Activated T-cell treated with anti-CD3 and anti-CD28 coated beads, Interleukin-2, amount 50 U/mL, for 24 hours (primary cell): ENCODE results near the gene THADA.
"Not testable (repeated sequence)": the region's sequence is repeated elsewhere in the genome, so short reads cannot be mapped to it uniquely, and the experiment has no call there.

ENCODE experiments used
- DNase-seq: peaks from one replicate; pipeline ENCODE4 v3.0.0-alpha.2; 2020
- H3K27ac Mint-ChIP-seq: 2 replicates; pipeline ENCODE4 v1.8.0; 2020; ENCODE audit warnings: mild to moderate bottlenecking, mixed read lengths
- H3K27me3 Mint-ChIP-seq: 2 replicates; pipeline ENCODE4 v1.8.0; 2020; ENCODE audit warnings: mixed read lengths
- H3K36me3 Mint-ChIP-seq: 2 replicates; pipeline ENCODE4 v1.8.0; 2020; ENCODE audit warnings: low read depth, mixed read lengths
- H3K4me1 Mint-ChIP-seq: 2 replicates; pipeline ENCODE4 v1.8.0; 2020; ENCODE audit warnings: low read depth, mixed read lengths
- H3K4me3 Mint-ChIP-seq: 2 replicates; pipeline ENCODE4 v1.8.0; 2020; ENCODE audit warnings: mild to moderate bottlenecking, moderate library complexity, mixed read lengths
- H3K9me3 Mint-ChIP-seq: 2 replicates; pipeline ENCODE4 v1.8.0; 2020; ENCODE audit warnings: mixed read lengths

Gene THADA

DNA sequence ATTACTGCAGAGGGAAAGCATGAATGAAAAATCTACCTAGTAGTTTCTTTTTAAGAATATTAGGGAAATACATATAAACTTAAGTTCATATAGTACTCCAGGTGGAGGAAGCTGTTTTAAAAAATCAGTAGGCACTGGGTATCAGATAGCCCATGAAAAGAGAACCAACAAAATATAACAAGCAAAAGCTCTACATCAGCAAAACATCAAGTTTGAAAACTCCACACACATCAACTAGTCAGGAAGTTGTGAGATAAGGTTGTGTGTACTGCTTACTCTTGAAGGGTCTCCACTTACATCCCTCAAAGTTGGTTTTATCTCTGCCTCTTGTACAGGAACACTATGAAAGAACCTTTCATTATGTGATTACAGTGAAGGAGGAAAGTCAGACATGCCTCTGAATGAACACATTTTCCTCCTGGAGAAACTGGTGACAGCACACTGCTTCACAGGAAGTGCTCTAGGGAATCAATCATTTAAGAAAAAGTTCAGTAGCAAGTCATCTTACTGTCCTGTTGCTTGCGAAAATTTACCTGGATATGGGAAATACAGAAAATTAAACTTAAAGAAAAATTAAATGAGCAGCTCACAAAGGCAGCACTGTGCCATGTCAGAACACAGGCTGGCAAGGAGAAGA lies 57.7 kb downstream of the THADA start:
- H3K9me3 Mint-ChIP-seq: no peaks in the 10 kb centered on the region
- H3K4me1 Mint-ChIP-seq: peaks cover 22% of the 10 kb centered on the region
- no peak overlapping the region for H3K4me3 Mint-ChIP-seq
- no peaks in the 10 kb centered on the region for H3K27me3 Mint-ChIP-seq
- no peak for DNase-seq
- peaks cover 71% of the 10 kb centered on the region for H3K36me3 Mint-ChIP-seq
- no peak overlapping the region for H3K27ac Mint-ChIP-seq

DNA sequence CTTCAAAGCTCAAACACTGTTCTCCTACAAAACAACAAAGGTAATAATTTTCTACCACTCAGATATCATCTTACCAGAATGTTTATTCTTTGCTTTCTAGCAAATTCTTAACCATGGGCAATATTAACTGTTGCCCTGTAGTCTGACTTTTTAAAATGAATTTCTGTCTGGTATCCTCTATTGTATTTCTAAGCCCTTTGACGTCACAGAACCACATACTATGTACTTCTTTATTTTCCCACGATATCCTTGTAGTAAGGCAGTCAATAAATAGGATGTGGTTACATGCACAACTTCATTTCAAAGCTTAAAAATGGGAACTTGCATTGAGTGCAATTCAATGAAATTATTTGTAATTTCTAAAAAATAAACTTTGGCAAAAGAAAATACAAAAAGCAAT lies 58.7 kb downstream of the THADA start:
- no peak overlapping the region for H3K27ac Mint-ChIP-seq
- no peak overlapping the region for H3K4me3 Mint-ChIP-seq
- peaks cover 81% of the 10 kb centered on the region for H3K36me3 Mint-ChIP-seq

DNA sequence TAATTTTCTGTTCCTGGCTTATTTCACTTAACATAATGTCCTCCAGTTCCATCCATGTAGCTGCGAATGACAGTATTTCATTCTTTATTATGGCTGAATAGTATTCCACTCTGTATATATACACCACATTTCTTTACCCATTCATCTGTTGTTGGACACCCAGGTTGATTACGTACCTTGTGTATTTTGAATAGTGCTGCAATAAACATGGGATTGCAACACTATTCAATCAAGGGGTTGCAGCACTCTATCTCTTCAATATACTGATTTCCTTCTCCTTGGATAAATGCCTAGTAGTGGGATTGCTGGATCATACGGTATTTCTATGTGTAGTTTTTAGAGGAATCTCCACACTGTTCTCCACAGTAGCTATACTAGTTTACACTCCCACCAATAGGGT lies 61.3 kb downstream of the THADA start:
- Mint-ChIP-seq H3K4me1 (peaks cover 18% of the 10 kb centered on the region), H3K36me3 (peaks cover 70% of the 10 kb centered on the region), H3K27ac (no peak overlapping the region), H3K9me3 (no peaks in the 10 kb centered on the region), H3K27me3 (no peaks in the 10 kb centered on the region), H3K4me3 (no peak overlapping the region)
- no peak for DNase-seq

More for the DNA sequence above, 58.7 kb downstream of the THADA start:
- DNase-seq: no peak
- Mint-ChIP-seq H3K9me3 (no peaks in the 10 kb centered on the region), H3K27me3 (no peaks in the 10 kb centered on the region), H3K4me1 (peaks cover 23% of the 10 kb centered on the region)

DNA sequence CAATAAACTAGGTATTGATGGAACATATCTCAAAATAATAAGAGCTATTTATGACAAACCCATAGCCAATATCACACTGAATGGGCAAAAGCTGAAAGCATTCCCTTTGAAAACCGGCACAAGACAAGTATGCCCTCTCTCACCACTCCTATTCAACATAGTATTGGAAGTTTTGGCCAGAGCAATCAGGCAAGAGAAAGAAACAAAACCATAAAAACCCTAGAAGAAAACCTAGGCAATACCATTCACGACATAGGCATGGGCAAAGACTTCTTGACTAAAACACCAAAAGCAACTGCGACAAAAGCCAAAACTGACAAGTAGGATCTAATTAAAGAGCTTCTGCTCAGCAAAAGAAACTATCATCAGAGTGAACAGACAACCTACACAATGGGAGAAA lies 63.3 kb downstream of the THADA start:
- not testable (repeated sequence) for H3K4me1 Mint-ChIP-seq, H3K4me3 Mint-ChIP-seq, H3K27me3 Mint-ChIP-seq, H3K9me3 Mint-ChIP-seq, H3K27ac Mint-ChIP-seq, DNase-seq
- peaks cover 65% of the 10 kb centered on the region for H3K36me3 Mint-ChIP-seq

DNA sequence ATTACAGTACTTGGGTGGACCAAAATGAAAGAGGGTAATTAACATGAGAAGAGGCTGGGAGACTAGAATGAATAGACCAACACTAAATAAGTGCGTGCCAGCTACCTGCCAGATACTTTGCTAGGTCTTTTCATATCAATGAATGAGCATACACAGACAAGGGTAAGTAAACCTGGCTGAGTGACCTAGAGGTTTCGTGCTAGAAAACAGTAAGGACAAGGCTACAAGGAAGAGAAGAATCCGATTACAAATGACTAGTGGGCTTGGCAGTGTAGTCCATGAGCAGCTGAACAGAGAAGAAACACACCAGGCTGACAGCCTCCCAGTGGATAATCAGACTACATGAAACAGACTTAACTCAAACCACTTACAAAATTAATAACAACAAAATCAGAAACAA lies 64.6 kb downstream of the THADA start:
- no peak for DNase-seq
- Mint-ChIP-seq H3K36me3 (peaks cover 68% of the 10 kb centered on the region), H3K27me3 (no peaks in the 10 kb centered on the region), H3K27ac (no peak overlapping the region), H3K9me3 (peaks cover 5% of the 10 kb centered on the region), H3K4me1 (peaks cover 1% of the 10 kb centered on the region), H3K4me3 (no peak overlapping the region)

DNA sequence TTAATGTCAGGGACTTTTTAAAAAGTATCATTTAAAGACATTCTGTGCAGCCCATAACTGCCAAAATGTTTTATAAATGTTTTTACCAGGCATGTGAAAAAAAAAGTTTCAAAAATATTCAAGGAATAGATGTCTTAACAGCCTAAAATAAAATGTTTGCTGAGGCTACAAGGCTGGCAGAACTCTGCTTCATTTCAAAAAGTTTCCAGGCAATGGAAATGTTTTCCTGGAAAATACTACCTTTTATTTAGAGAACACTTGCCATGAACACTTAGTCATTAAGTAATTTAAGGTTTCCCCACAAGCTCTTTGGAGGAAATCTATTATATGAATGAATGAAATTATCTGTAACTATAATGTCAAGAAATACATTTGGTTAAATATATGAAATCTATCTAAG lies 68.8 kb downstream of the THADA start:
- H3K27me3 Mint-ChIP-seq: no peaks in the 10 kb centered on the region
- H3K4me3 Mint-ChIP-seq: no peak overlapping the region
- H3K36me3 Mint-ChIP-seq: peaks cover 66% of the 10 kb centered on the region
- peaks cover 13% of the 10 kb centered on the region for H3K4me1 Mint-ChIP-seq
- no peak overlapping the region for H3K27ac Mint-ChIP-seq
- peaks cover 7% of the 10 kb centered on the region for H3K9me3 Mint-ChIP-seq
- no peak for DNase-seq

DNA sequence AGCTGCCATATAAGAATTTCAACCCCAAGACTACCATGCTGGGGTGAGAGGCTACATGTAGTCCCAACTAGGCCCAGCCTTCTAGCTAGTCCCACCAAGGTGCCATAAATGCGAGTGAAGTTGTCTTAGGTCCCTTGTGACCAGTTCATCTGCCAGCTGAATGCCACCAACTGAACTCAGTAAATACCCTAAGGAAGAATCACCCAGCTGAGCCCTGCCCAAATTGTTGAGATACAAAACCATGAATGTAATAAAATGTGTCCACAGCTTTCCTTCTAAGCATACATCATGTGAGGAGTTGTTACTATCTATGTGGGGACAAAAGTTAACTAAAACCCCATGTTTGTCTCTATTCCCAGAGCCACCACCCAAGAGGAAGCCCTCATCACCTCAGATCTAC lies 70.3 kb downstream of the THADA start:
- no peaks in the 10 kb centered on the region for H3K27me3 Mint-ChIP-seq
- H3K36me3 Mint-ChIP-seq: peaks cover 59% of the 10 kb centered on the region
- H3K27ac Mint-ChIP-seq: no peak overlapping the region
- peaks cover 13% of the 10 kb centered on the region for H3K4me1 Mint-ChIP-seq
- H3K9me3 Mint-ChIP-seq: peaks cover 7% of the 10 kb centered on the region
- no peak overlapping the region for H3K4me3 Mint-ChIP-seq
- DNase-seq: no peak

DNA sequence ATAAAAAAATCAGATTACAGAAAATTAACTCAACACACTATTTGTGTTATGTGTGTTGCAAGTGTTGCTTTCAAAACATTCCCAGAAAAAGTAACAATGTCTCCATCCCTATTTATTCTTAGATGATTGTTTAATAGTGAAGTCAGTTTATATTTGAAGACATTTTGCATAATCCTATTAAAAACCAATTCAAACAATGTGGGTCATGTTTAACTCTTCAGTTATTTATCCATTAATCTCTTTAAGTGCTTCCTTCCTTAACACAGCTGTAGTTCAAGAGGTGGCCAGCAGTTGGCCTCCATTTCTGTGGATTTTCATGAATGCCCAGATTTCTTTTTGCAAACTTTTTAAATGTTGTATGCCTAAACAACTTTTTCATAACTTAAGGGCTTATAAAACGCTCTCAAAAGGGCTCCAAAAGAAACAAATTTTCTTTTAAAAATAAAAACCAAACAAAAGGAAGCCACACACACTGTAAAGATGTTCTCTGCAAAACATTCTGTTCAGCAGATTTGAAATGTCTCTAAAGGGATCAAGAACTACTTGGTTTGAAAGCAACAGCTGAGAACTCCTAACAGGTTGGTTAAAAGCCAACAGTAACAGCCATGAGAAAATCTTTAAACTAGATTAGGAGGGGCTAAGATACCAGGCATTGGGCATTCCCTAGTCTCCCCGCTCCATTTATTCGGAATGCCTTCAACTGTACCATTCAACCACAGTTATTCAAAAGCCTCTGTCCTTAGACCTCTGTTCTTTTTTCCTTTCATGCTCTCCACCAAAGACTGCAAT lies 71.5 kb downstream of the THADA start:
- Mint-ChIP-seq H3K27ac (no peak overlapping the region), H3K4me1 (peaks cover 23% of the 10 kb centered on the region), H3K36me3 (peaks cover 65% of the 10 kb centered on the region), H3K9me3 (peaks cover 7% of the 10 kb centered on the region), H3K4me3 (no peak overlapping the region), H3K27me3 (no peaks in the 10 kb centered on the region)
- DNase-seq: no peak

DNA sequence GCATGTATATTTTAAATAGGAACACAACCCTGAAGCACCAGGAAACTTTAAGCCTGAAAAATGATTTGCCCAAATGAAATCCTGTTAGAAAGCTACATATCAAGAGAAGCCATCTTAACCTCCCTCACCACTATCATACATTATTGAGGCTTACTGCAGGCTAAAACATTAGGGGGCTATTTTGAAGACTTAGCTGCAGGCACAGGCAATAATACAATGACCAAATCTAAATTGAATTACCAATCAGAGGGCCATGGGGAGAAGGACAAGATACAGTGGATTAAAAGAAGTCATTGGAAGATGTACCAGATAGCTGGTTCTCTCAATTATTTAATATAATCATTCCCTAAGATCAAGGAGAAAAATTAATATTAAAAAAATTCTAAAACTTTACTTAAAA lies 73.7 kb downstream of the THADA start:
- H3K4me3 Mint-ChIP-seq: no peak overlapping the region
- peaks cover 41% of the 10 kb centered on the region for H3K4me1 Mint-ChIP-seq
- H3K36me3 Mint-ChIP-seq: peaks cover 55% of the 10 kb centered on the region
- peaks cover 7% of the 10 kb centered on the region for H3K9me3 Mint-ChIP-seq
- H3K27me3 Mint-ChIP-seq: no peaks in the 10 kb centered on the region
- H3K27ac Mint-ChIP-seq: no peak overlapping the region
- no peak for DNase-seq

DNA sequence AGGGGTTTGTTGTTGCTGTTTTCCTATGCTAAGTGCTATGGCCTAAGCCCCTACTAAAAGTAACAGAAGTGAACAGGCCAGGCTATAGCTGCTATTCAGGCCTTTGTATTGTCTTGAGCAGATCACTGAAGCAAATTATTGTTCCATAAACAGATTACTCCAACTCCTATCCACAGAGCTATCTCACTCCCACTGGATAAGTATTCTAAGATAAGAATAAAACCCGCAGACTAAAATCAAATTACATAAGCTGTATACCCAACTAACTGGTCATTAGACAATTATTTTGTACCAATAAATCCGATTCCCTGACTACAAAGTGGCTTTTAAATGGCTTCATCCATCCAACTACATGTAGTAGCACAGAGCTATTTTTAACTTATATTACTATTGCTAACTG lies 74.3 kb downstream of the THADA start:
- Mint-ChIP-seq H3K9me3 (peaks cover 5% of the 10 kb centered on the region), H3K27ac (no peak overlapping the region), H3K27me3 (no peaks in the 10 kb centered on the region), H3K4me3 (no peak overlapping the region), H3K4me1 (peaks cover 42% of the 10 kb centered on the region), H3K36me3 (peaks cover 49% of the 10 kb centered on the region)
- no peak for DNase-seq

DNA sequence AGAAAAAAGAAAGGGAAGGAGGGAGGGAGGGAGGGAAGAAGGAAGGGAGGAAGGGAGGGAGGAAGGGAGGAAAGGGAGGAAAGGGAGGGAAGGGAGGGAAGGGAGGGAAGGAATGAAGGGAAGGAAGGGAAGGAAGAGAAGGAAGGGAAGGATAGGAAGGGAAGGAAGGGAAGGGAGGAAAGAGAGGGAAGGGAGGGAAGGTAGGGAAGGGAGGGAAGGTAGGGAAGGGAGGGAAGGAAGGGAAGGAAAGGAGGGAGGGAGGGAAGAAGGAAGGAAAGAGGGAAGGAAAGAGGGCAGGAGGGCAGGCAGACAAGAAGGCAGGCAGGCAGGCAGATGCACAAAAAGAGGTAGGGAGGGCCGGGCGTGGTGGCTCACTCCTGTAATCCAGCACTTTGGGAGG lies 74.9 kb downstream of the THADA start:
- no peak overlapping the region for H3K27ac Mint-ChIP-seq
- H3K4me3 Mint-ChIP-seq: no peak overlapping the region
- DNase-seq: no peak
- peaks cover 43% of the 10 kb centered on the region for H3K36me3 Mint-ChIP-seq
- no peaks in the 10 kb centered on the region for H3K27me3 Mint-ChIP-seq
- H3K4me1 Mint-ChIP-seq: peaks cover 48% of the 10 kb centered on the region
- no peaks in the 10 kb centered on the region for H3K9me3 Mint-ChIP-seq

DNA sequence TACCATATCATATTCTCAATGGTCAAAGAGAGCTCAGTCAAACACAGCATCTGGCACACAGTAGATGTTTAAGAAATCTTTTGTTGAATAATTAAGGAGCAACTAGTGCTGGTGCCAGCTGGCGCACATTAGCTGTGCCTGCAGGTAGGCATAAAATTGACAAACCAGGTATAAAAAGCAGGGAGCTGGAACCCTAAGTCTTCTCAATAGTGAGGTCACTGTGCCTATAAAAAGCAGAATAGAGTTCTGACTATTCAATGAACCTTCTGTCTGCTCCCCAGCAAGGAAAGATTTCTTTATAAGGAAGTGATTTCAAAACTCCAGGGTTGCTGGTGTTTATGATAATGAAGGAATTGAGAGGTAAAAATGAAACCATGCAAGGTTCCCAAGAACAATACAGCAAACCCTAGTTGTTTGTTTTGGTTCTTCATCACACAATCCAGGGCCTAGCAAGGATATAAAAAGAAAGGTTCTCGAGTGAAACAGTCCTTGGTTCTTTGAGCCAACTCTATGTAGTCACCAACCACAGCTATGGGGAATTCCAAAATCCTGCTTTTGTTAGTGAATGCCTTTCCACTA lies 76.1 kb downstream of the THADA start:
- H3K27ac Mint-ChIP-seq: peak overlapping the region; percentile 38
- H3K4me1 Mint-ChIP-seq: peaks cover 47% of the 10 kb centered on the region
- H3K4me3 Mint-ChIP-seq: no peak overlapping the region
- DNase-seq: no peak
- H3K27me3 Mint-ChIP-seq: no peaks in the 10 kb centered on the region
- peaks cover 31% of the 10 kb centered on the region for H3K36me3 Mint-ChIP-seq
- no peaks in the 10 kb centered on the region for H3K9me3 Mint-ChIP-seq

DNA sequence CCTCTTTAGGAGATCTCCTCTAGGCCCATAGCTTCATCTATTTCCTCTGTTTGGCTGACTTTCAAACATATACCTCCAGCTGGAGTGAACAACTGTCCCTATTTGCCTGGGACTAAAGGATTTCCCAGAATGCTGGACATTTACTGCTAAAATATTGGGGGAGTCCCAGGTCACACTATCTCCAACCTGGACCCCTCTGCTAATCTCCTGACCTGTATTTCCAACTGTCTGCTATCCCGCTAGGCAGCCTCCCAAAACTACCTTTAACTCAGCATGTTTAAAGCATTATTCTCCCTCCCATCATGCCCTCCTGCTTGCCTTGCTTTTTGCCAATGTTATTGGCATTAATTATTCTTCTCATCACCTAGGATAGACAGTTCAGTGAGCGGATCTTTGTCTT lies 77.1 kb downstream of the THADA start:
- H3K9me3 Mint-ChIP-seq: no peaks in the 10 kb centered on the region
- H3K27me3 Mint-ChIP-seq: no peaks in the 10 kb centered on the region
- no peak for DNase-seq
- H3K4me1 Mint-ChIP-seq: peaks cover 44% of the 10 kb centered on the region
- peaks cover 24% of the 10 kb centered on the region for H3K36me3 Mint-ChIP-seq
- H3K27ac Mint-ChIP-seq: peak overlapping the region; percentile 7
- H3K4me3 Mint-ChIP-seq: no peak overlapping the region

DNA sequence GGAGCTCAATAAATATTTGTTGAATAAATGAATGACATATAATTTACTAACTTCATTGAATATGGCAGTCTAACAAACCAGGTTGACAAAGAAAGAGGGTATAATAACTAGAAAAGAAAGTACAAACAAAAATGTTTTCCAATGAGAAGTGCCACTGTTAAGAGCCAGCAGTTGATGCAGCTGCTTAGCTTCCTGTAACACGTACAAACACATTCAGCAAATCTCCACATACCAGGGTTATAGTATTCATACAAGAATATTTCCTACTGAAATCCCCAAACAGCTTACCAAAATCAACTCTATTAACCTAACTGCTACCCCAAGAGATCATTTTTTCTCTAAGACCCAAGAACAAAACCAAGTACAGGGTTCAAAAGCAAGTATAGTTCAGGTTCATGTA lies 77.7 kb downstream of the THADA start:
- DNase-seq: no peak
- H3K9me3 Mint-ChIP-seq: no peaks in the 10 kb centered on the region
- H3K4me3 Mint-ChIP-seq: no peak overlapping the region
- peaks cover 25% of the 10 kb centered on the region for H3K36me3 Mint-ChIP-seq
- peaks cover 45% of the 10 kb centered on the region for H3K4me1 Mint-ChIP-seq
- H3K27ac Mint-ChIP-seq: no peak overlapping the region
- no peaks in the 10 kb centered on the region for H3K27me3 Mint-ChIP-seq

DNA sequence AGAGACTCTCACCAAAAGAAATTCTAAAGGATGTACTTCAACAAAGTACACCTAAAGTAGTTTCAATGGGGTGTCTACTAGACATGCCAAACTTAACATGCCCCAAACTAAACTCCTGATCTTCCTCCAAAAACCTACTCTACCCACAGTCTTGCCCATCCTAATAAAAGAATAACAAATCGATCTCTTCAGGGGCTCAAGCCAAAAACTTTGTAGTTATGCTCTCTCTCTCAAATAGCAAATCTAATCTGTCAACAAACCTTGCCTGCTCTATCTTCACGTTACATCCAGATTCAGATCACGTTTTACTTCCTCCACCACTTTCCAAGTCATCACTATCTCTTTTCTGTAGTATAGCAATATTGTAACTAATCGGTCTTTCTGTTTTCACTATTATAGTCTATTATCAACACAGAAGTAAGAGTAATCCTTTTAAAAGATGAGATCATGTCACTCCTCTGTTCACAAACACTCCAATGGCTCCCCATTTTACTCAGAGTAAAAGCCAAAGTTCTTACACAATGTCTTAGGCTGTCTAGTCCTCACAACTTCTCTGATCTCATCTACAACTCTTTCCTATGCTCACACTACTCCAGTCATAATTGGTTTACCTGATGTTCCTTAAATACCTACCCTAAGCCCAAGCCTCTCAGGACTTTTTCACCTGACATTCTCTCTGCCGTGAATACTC lies 79.9 kb downstream of the THADA start:
- no peak for DNase-seq
- H3K4me3 Mint-ChIP-seq: no peak overlapping the region
- no peak overlapping the region for H3K27ac Mint-ChIP-seq
- no peaks in the 10 kb centered on the region for H3K27me3 Mint-ChIP-seq
- H3K9me3 Mint-ChIP-seq: no peaks in the 10 kb centered on the region
- H3K36me3 Mint-ChIP-seq: peaks cover 44% of the 10 kb centered on the region
- peaks cover 49% of the 10 kb centered on the region for H3K4me1 Mint-ChIP-seq
